GM21717 (cell line): ENCODE measurements around the gene KHDC4.

ENCODE experiments used
- ATAC-seq: cut with Tn5 transposase; IDR thresholded peaks from one replicate; pipeline ENCODE4 v1.9.1; 2021; ENCODE audit warnings: mild to moderate bottlenecking, moderate library complexity; ENCODE audit not compliant: unreplicated experiment

KHDC4 gene

GRCh38 chr1:155970531-155971167 lies 36.4 kb upstream of the KHDC4 start:
- no peak for ATAC-seq

GRCh38 chr1:155969377-155969791 lies 35.2 kb upstream of the KHDC4 start:
- no peak for ATAC-seq

DNA sequence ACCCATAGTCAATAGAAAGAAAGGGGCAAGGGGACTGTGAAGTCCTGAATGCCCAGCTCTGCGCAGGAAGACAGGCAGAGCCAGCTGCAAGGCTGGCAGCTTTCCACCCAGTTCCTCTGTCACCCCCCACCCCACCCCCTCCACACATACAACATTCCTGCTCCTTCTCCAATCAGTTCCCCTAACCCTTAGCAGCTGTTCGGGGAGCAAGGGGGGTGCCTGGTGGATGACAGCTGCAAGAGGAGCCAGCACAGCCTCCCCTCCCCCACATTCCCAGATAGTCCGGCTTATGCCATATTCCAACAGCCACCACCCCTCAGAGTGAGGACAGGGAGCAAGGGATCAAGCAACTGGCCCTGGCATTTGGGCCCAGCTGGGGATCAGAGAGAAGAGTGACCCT lies 34.5 kb upstream of the KHDC4 start:
- ATAC-seq = no peak

DNA sequence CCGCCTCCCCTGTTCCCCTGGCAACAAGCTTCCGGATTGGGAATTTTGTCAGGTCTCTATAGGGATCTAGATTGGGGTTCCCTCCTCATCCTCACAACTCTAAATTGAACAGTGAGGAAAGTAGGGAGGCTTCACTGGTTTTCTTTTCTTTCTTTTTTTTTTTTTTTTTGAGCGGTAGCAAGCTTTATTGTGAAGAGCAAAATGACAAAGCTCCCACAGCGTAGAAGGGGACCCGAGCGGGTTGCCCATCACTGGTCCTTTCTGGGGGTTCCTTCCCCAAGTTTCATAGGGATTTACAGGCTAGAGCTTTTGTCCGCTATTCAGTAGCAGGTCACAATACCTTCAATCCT lies 33.8 kb upstream of the KHDC4 start:
- ATAC-seq = no peak

DNA sequence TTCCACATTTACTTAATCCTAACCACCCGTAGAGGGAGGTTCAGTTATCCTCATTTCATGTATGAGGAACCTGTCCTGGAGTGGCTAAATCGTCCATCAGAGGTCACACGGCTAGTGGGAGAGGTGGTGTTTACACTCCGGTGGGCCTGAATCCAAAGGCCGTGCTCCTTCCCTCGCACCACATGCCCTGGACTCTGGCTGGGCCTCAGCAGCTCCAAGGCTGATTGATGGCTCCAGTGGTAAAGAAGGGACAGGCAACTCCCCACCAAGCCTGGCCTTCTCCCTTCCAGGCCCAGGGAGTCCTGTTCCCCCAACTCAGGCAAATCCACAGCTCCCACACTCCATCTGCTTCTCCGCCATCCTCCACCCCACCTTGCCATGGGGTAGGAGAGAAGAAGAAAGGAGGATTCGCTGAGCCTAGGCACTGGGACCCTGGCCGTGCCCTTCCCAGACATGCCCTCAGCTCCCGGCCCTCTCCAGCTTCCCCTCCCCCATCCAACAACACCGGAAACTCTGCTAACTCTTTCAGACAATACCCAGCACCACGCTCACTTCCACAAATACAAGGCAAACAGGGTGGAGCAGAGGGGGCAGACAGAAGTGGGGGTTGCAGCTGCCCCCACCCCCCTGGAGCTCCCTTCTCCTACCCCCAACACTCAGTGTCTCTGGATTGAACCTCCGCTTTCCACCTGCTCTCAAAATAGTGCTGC lies 33.3 kb upstream of the KHDC4 start:
- no peak for ATAC-seq

DNA sequence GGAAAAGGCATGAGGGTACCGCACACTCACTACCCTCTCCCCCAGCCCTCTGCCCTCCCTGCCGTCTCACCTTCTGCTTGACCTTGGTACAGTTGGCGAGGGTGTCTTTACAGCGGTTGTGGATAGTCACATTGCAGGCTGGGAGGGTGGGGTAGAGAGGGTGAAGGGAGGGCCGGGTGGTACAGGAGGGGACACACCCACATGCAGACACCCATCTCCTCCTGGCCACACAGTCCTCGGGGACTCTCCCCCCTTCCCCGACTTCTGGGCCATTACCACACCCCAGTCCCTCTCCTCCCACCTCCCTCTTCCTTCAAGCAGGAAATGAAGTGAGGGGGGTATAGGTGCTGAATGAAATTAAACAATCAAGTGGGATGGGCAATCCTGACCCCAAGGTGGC lies 32.5 kb upstream of the KHDC4 start:
- no peak for ATAC-seq

DNA sequence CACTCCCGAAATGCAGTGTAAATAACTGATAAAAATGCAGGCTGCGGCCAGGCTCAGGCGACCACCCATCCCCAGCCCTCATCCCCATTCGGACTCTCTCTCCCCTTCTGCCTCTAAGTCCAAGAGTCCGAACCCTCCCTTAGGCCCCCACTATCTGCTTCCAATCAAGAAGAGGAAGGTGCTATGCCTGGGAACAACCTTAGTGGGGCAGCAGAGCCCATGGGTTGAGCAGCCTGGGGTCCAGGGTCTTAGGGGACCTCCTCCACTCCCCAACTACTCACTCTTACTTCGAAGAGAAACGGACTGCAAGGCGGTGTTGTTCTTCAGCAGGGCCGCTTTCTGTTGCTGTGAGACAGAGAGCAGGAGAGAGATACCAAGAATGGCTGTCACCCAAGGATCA lies 31.9 kb upstream of the KHDC4 start:
- no peak for ATAC-seq

DNA sequence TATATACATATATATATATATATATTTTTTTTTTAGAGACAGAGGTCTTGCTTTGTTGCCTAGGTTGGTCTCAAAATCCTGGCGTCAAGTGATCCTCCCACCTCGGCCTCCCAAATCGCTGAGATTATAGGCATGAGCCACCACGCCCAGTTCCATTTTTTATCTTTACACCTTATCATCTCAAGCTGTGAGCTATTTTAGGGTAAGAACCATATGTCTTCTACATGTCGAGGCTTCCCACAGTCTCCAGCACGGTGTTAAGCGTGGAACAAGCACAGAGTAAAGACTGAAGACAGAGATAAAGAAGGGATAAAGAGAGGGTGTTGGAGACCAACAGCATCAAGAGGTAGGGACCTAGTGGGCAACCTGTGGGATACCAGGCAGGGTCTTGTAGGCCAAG lies 30.0 kb upstream of the KHDC4 start:
- ATAC-seq = no peak

DNA sequence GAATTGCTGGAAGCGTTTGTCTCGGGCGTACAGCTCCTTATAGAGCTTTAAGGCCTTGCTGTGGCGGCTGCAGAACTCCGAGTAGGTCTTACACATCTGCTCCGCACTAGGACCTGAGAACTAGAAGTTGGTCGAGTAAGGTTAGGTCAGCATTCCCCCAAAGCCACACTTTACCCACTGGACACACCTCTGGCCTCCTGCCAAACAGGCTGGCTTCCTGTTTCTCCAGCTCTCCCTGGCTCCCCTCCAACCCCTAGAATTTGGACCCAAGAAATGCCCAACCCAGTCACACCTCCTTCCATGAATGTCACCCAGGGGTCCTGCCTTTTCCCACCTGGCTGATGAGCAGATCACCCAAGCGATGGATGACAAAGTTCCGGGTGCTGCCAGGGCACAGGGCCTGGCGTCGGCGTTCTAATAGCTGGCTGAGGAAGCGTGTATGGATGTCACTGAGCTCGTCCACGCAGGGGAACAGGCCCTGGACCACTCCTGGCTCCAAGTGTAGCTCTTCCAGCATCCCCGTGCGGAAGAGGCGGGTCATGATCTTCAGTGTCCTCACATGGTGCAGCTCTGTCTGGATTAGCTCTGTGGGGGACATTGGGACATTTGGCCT lies 28.5 kb upstream of the KHDC4 start:
- ATAC-seq = no peak

DNA sequence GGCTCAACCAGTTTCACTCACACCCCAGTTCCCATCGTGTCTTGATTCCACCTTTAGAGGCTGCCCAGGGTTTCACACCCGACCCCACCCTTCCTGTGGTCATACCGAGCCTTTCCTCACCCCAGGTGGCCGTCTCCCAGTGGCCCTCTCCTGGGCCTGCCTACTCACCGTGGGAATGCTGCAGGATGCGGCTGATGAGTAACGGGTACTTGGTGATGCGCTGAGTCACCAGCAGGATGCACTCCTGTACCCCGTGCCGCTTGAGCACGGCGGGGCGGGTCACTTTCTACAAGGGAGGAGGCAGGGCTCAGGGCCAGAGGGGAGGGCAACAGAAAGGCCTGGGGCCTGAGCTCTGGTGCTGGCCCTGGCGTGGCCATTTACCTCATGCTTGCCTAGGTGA lies 27.7 kb upstream of the KHDC4 start:
- no peak for ATAC-seq

GRCh38 chr1:155960081-155960745 lies 26.0 kb upstream of the KHDC4 start:
- no peak for ATAC-seq

DNA sequence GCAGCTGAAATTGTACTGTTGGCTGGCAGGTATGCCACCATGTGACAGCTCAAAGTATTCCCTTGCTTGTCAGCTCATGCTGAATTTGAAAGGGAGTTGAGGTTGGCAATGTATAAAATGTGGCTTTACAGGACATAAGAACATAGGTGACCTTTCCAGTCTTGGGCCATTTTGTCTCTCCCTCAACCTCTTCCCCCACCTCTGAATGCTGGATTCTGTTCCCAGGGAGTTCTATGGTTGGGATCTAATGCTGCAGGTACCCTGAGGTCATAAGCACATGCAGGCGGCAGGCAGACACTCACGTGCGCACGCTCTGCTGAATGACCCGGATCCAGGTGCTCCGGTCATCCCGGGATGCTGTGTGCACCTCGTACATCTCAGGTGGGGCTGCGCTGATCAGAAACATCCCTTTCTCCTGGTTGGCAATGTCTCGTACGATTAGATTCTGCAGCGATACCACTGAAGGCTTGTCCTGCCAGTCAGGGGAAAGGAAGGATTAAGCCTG lies 23.2 kb upstream of the KHDC4 start:
- no peak for ATAC-seq

DNA sequence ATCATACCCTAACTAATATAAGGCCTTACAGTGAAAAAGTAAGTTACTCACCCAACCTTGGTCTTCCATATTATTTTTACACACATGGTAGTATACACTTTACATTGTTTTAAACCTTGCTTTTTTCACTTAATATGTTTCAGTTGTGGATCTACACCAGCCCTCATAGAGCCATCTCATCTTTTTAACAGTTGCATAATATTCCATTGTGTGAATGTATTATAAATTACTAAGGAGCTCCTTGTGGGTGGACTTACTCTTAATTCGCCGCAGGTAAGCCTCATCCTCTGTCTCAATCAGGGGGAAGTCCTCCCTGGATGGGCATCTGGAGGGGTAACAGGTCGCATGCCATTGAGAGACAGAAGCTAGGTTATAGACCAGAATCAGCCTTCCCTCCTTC lies 20.4 kb upstream of the KHDC4 start:
- no peak for ATAC-seq

DNA sequence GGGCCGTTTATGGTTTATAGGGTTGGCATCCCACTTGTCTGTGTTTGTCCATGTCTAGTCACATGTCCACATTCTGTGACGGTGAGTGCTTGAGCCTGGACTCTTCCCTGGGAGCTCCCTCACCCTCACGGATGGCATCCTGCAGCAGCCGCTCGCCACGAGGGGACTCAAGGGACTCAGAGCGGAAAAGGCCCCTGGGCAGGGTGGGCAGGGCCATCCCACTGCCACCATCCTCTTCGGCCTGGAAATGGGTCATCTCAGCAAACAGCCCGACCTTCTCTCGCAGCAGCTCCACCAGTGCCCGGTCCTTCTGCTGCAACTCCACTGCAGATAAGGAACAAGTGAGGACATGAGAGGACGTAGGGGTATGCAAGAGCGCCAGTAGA lies 18.3 kb upstream of the KHDC4 start:
- ATAC-seq = no peak

DNA sequence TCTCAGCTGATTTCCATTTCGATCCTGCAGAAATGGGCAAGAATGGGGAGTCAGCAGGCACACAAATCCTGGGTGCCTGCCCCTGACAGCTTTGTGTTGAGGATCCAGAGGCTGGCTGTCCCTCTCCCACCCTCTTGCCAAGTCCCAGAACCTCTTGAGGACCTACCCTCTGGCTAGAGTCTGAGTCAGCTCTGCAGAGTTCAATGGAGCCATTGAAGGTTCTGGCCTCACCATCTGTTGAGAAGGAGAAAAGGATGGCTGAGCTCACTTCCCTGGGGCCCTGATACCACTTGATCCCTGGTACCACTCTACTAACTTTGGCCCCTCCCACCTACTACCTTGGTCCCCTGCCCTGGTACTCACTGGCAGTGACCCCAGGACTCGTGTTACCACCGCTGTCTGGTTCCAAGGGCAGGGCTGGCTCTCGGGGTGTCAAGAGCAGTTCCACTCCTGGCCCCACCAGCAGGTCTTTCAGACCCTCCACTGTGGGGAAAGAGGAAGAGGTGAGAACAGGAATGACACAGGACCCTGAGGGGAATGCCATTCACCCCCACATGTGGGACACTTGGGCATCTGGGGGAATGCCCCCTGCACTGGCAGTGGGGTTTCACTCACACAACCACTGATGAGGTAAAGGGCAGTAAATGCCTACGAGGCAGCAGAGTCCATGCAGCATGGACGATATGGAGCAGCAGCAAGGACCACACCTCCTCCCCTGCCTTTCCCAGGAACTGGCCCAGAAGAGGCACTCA lies 17.7 kb upstream of the KHDC4 start:
- ATAC-seq = no peak

GRCh38 chr1:155950829-155951228 lies 16.6 kb upstream of the KHDC4 start:
- ATAC-seq = no peak

DNA sequence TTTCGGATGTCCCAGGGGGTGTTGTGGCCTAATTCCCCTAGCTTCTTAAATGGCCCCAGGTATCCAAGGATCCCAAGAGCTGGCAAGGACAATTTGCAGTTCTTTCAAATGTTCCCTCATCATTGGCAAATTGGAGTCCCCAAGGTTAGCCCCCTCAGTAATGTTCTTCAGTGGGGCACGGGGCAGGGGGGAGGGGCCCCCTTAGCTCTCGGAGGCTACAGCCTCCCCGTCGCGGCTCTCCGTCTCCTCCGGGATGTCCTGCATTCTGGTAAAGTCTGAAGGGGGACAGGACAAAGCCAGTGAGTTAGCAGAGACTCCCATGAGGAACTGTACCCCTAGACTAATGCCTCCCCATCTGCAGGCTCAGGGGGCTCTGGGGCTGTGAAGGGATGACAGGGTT lies 13.5 kb upstream of the KHDC4 start:
- ATAC-seq = no peak

DNA sequence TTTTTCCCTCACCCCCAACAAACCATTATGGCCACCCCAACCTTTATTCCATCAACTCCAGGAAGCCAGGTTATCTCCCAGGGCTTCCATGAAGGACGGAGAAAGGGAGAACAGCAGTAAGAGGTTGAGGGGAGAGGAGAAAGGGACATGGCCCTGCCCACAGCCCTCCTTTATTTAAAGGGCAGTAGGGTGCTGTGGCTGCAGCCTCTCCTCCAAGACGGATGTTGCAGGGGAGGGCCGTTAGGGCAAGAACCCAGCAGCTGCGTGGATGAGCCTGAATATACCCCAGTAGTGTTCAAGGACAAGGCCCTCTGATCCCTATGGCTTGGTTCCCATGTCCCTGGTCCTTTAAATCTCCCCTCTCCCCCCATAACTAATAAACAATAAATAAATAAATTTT lies 13.1 kb upstream of the KHDC4 start:
- no peak for ATAC-seq

DNA sequence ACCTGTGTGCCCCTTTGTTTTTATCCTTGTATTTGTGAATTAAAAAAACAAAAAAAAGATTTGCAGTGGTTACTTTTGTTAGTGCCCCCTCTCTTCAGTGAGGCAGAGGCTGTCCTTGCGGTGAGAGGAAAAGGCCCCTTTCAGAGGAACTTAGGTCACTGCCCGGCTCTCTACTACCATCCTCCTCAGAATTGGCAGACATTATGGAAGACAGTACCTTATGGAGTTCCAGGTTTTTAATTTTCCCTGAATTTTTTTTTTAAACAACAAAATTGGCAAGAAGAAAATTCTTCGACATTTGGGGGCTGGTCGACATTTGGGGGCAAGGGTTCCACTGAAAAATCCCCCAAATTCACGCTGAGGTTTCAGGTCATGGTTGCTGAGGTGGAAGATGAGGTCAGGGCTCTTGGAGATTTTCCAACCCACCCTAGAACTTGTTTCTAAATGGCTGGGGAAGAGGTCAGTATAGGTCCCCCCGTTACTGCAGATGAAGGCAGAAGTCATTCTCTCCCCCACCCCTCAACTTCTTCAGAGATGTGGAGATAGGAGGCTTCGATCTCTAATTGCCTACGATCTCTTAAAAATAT lies 12.5 kb upstream of the KHDC4 start:
- ATAC-seq = peak; percentile 13

- no peak for ATAC-seq
These were observed 10.2 kb upstream of the KHDC4 start for GRCh38 chr1:155944444-155944799.

DNA sequence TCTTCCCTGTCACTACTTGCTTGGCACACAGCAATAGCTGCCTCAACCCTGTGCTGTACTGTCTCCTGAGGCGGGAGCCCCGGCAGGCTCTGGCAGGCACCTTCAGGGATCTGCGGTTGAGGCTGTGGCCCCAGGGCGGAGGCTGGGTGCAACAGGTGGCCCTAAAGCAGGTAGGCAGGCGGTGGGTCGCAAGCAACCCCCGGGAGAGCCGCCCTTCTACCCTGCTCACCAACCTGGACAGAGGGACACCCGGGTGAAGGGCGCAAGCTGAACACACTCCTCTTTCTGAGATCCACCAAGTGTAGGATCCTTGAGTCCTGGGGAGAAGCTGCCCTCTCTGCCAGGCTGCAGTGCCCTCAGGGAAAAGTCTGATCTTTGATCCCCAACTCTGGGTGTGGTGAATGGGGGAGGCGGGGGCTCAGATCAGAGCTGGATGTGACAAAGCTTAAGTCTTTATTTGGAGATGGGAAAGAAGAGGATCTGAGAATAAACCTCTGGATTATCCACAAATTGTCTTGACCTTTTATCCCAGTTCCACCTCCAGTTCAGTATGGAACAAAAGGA lies 8.4 kb upstream of the KHDC4 start:
- no peak for ATAC-seq
